DND-41 (cell line): ENCODE measurements around the gene PPARD.

Source experiments
- ATAC-seq: fragments of 200-7000 bp; cut with Tn5 transposase; 3 replicates; pipeline ENCODE4 v1.9.1; 2021; ENCODE audit warnings: low read depth; ENCODE audit not compliant: insufficient read depth
- DNase-seq: peaks from one replicate; pipeline ENCODE4 v3.0.0-alpha.2; 2020
- H2AFZ ChIP-seq: 2 replicates; pipeline ENCODE4 v1.6.0; 2012; ENCODE audit warnings: low read depth, low read length
- H3K27ac ChIP-seq: 2 replicates; pipeline ENCODE4 v1.5.1; 2012; ENCODE audit warnings: low read length, inconsistent platforms
- H3K27me3 ChIP-seq: fragments of 200-600 bp; sonication (generic); 2 replicates; pipeline ENCODE4 v1.6.0; 2012; ENCODE audit warnings: low read length, mild to moderate bottlenecking, inconsistent platforms; ENCODE audit not compliant: insufficient read depth, poor library complexity
- H3K36me3 ChIP-seq: 2 replicates; pipeline ENCODE4 v1.5.1; 2012; ENCODE audit warnings: low read length, inconsistent platforms; ENCODE audit not compliant: insufficient read depth
- H3K4me1 ChIP-seq: 2 replicates; pipeline ENCODE4 v1.5.1; 2012; ENCODE audit warnings: mild to moderate bottlenecking, low read length; ENCODE audit not compliant: insufficient read depth
- H3K4me2 ChIP-seq: 2 replicates; pipeline ENCODE4 v1.6.0; 2012; ENCODE audit warnings: mild to moderate bottlenecking, moderate library complexity, low read length, inconsistent platforms; ENCODE audit not compliant: insufficient read depth
- H3K4me3 ChIP-seq, 2 experiments: fragments of 200-600 bp in 1 of 2; shearing (Covaris generic) in 1 of 2; 2 replicates each; pipeline ENCODE4 v1.5.1; 2012 to 2016; ENCODE audit warnings: inconsistent platforms in 2 of 2, low read length in 2 of 2, mild to moderate bottlenecking in 2 of 2, low read depth in 1 of 2, moderate library complexity in 1 of 2
- H3K79me2 ChIP-seq: 2 replicates; pipeline ENCODE4 v1.6.0; 2012; ENCODE audit warnings: low read length, inconsistent platforms; ENCODE audit not compliant: insufficient read depth
- H3K9ac ChIP-seq: 2 replicates; pipeline ENCODE4 v1.6.0; 2012; ENCODE audit warnings: low read depth, mild to moderate bottlenecking, inconsistent platforms, low read length, moderate library complexity
- H3K9me3 ChIP-seq: 2 replicates; pipeline ENCODE4 v1.5.1; 2012; ENCODE audit warnings: low read length, moderate library complexity, mild to moderate bottlenecking, inconsistent platforms; ENCODE audit not compliant: insufficient read depth, severe bottlenecking
- H4K20me1 ChIP-seq: 2 replicates; pipeline ENCODE4 v1.6.0; 2012; ENCODE audit warnings: low read length; ENCODE audit not compliant: insufficient read depth
- CTCF ChIP-seq: IDR thresholded peaks from 2 replicates; pipeline ENCODE4 v1.5.1; 2012; ENCODE audit warnings: borderline replicate concordance, low read length, moderate library complexity, mild to moderate bottlenecking; ENCODE audit not compliant: poor library complexity, severe bottlenecking; ENCODE audit errors: extremely low read depth
- EZH2 ChIP-seq: IDR thresholded peaks from 3 replicates; pipeline ENCODE4 v1.6.1; 2012; ENCODE audit warnings: borderline replicate concordance, low read depth, mild to moderate bottlenecking, moderate library complexity, low read length, inconsistent platforms; ENCODE audit not compliant: severe bottlenecking

The PPARD gene

GRCh38 chr6:35443341-35444030 lies 101.1 kb downstream of the PPARD start:
- no peak overlapping the region for H3K27ac ChIP-seq
- H3K4me3 ChIP-seq: no peak overlapping the region
- H4K20me1 ChIP-seq: no peaks in the 10 kb centered on the region
- H3K79me2 ChIP-seq: no peaks in the 10 kb centered on the region
- H3K36me3 ChIP-seq: no peaks in the 10 kb centered on the region
- no peak for TF ChIP-seq EZH2
- TF ChIP-seq CTCF: no peak
- DNase-seq (no peak), ATAC-seq (no peak)
- H3K27me3 ChIP-seq: no peaks in the 10 kb centered on the region
- H2AFZ ChIP-seq: no peak overlapping the region
- no peak overlapping the region for H3K4me2 ChIP-seq
- H3K4me1 ChIP-seq: peaks cover 4% of the 10 kb centered on the region; the same call in 1 of the 2 replicates
- H3K9me3 ChIP-seq: no peaks in the 10 kb centered on the region
- H3K9ac ChIP-seq: no peak overlapping the region

GRCh38 chr6:35445691-35446090 lies 103.3 kb downstream of the PPARD start:
- no peak overlapping the region for H3K4me3 ChIP-seq
- H2AFZ ChIP-seq: no peak overlapping the region
- ATAC-seq (peak; percentile 73), DNase-seq (peak; percentile 56)
- no peak overlapping the region for H3K9ac ChIP-seq
- H4K20me1 ChIP-seq: no peaks in the 10 kb centered on the region
- H3K4me2 ChIP-seq: no peak overlapping the region
- TF ChIP-seq CTCF: no peak
- TF ChIP-seq EZH2: no peak
- no peaks in the 10 kb centered on the region for H3K27me3 ChIP-seq
- no peak overlapping the region for H3K27ac ChIP-seq
- peaks cover 4% of the 10 kb centered on the region; the same call in 1 of the 2 replicates for H3K4me1 ChIP-seq
- no peaks in the 10 kb centered on the region for H3K79me2 ChIP-seq
- H3K9me3 ChIP-seq: no peaks in the 10 kb centered on the region
- H3K36me3 ChIP-seq: no peaks in the 10 kb centered on the region

GRCh38 chr6:35448191-35448590 lies 105.8 kb downstream of the PPARD start:
- no peak overlapping the region for H2AFZ ChIP-seq
- H3K4me2 ChIP-seq: no peak overlapping the region
- peaks cover 20% of the 10 kb centered on the region for H3K4me1 ChIP-seq
- no peaks in the 10 kb centered on the region for H4K20me1 ChIP-seq
- H3K27me3 ChIP-seq: no peaks in the 10 kb centered on the region
- H3K79me2 ChIP-seq: no peaks in the 10 kb centered on the region
- H3K36me3 ChIP-seq: no peaks in the 10 kb centered on the region
- no peak overlapping the region for H3K4me3 ChIP-seq
- no peaks in the 10 kb centered on the region for H3K9me3 ChIP-seq
- no peak overlapping the region for H3K27ac ChIP-seq
- DNase-seq: no peak
- no peak for ATAC-seq
- TF ChIP-seq CTCF (no peak), EZH2 (no peak)
- H3K9ac ChIP-seq: no peak overlapping the region
